Gastroesophageal sphincter (tissue), 4 donors: ENCODE data around the gene SLC8A1. TPM values are rescaled to one million over a fixed set of nuclear protein-coding genes. Genes with fewer than 3 reads are reported as not detected.
A peak's percentile ranks its signal among the peaks of the same experiment; 100 is the strongest.

ENCODE experiments used
- ATAC-seq: fragments of 150-250 bp; one replicate; pipeline ENCODE4 v1.9.1; 2016; ENCODE audit warnings: mild to moderate bottlenecking, moderate library complexity
- H3K27ac ChIP-seq, 4 donors: fragments of 200-600 bp; sonication (generic) in 3 of 4; 1 replicate in 3 of 4; 2 replicates in 1 of 4; pipeline ENCODE4 v1.5.1; 2016 to 2019
- H3K27me3 ChIP-seq: fragments of 200-600 bp; sonication (generic); one replicate; pipeline ENCODE4 v1.5.1; 2019
- H3K36me3 ChIP-seq, 2 donors: fragments of 200-600 bp; sonication (generic); one replicate each; pipeline ENCODE4 v1.5.1; 2019; ENCODE audit warnings: control low read depth in 1 of 2
- H3K4me1 ChIP-seq, 3 donors: fragments of 200-600 bp; sonication (generic); 1 replicate in 2 of 3; 2 replicates in 1 of 3; pipeline ENCODE4 v1.5.1; 2016 to 2019; ENCODE audit warnings: control low read depth in 2 of 3
- H3K4me3 ChIP-seq, 2 donors: fragments of 200-600 bp; sonication (generic); one replicate each; pipeline ENCODE4 v1.5.1; 2019; ENCODE audit warnings: mild to moderate bottlenecking in 1 of 2, moderate library complexity in 1 of 2
- H3K9me3 ChIP-seq, 3 donors: fragments of 200-600 bp; sonication (generic); one replicate each; pipeline ENCODE4 v1.5.1; 2017 to 2019; ENCODE audit warnings: control low read depth in 2 of 3
- EP300 ChIP-seq: sonication (generic); formaldehyde crosslinking; IDR thresholded peaks from one replicate; pipeline ENCODE4 v1.6.1; 2017; ENCODE audit warnings: antibody characterized with exemption, mild to moderate bottlenecking
- POLR2A ChIP-seq, 2 donors: fragments of 450-650 bp; IDR thresholded peaks; one replicate each; pipeline ENCODE4 v1.6.1; 2017; ENCODE audit warnings: antibody characterized with exemption in 2 of 2, mild to moderate bottlenecking in 2 of 2, moderate library complexity in 1 of 2
- POLR2AphosphoS5 ChIP-seq: sonication (generic); formaldehyde crosslinking; IDR thresholded peaks from one replicate; pipeline ENCODE4 v1.6.1; 2017; ENCODE audit warnings: antibody characterized with exemption
- WGBS, 2 donors: methylation state at CpG; one replicate each; pipeline ENCODE4 v1.1.5; 2018; ENCODE audit warnings: low coverage in 1 of 2; 5-methylcytosine and 5-hydroxymethylcytosine counted together
- total RNA-seq, 4 donors: library from RNA; depleted of rRNA; stranded (reverse); fragments of >200 nt; gene quantifications; one replicate each; pipeline ENCODE4 v1.1.0, GENCODE V29; 2016
- TF ChIP-seq, protein P1 (sequence below), 4 experiments: fragments of 200-600 bp in 2 of 4; fragments of 450-650 bp in 2 of 4; sonication (generic) in 1 of 4; IDR thresholded peaks; one replicate each; pipeline ENCODE4 v1.5.1; 2017 to 2019; ENCODE audit warnings: antibody characterized with exemption in 4 of 4, mild to moderate bottlenecking in 2 of 4, moderate library complexity in 2 of 4

The SLC8A1 gene
- total RNA-seq, 4 donors from 2014 or later: 76.3 to 168 (median 146) TPM

- 67% methylated on average over 4 of the region's 4 CpGs for WGBS, 2 donors
- H3K27ac ChIP-seq: peak overlapping the region; percentile 39 to 80 (median 58)
- no peaks in the 10 kb centered on the region for H3K27me3 ChIP-seq
- peaks cover 0 to 78% (median 12%) of the 10 kb centered on the region in 3 donors for H3K4me1 ChIP-seq
- no peaks in the 10 kb centered on the region for H3K9me3 ChIP-seq
- ATAC-seq: no peak
- TF ChIP-seq POLR2AphosphoS5 (no peak), EP300 (no peak), POLR2A (IDR thresholded peaks at IDR 0.05) (no peak)
- TF ChIP-seq, protein P1, sequence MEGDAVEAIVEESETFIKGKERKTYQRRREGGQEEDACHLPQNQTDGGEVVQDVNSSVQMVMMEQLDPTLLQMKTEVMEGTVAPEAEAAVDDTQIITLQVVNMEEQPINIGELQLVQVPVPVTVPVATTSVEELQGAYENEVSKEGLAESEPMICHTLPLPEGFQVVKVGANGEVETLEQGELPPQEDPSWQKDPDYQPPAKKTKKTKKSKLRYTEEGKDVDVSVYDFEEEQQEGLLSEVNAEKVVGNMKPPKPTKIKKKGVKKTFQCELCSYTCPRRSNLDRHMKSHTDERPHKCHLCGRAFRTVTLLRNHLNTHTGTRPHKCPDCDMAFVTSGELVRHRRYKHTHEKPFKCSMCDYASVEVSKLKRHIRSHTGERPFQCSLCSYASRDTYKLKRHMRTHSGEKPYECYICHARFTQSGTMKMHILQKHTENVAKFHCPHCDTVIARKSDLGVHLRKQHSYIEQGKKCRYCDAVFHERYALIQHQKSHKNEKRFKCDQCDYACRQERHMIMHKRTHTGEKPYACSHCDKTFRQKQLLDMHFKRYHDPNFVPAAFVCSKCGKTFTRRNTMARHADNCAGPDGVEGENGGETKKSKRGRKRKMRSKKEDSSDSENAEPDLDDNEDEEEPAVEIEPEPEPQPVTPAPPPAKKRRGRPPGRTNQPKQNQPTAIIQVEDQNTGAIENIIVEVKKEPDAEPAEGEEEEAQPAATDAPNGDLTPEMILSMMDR (IDR thresholded peaks at IDR 0.05): no peak
- no peak overlapping the region for H3K4me3 ChIP-seq
- no peaks in the 10 kb centered on the region for H3K36me3 ChIP-seq
Measured at GRCh38 chr2:40361478-40361877, 90.4 kb downstream of the SLC8A1 start.

DNA sequence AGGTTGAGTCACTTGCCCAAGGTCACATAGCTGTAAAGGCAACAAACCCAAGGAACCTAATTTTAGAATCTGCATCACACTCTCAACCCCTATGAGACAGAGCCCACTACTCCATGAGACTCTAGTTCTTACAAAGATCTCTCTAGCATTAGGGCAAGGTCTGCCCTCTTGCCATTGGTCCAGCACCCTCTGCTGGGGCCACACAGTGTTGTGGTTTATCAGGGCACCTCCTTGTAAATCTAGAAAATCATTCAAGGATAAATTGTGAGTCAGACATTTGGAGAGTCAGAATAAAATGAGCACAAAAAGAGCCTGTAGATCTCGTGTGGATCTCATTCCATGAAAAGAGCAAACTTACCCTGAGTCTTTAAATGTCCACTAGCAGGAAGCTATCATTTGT lies 91.2 kb downstream of the SLC8A1 start:
- H3K4me3 ChIP-seq: no peak overlapping the region
- H3K9me3 ChIP-seq: no peaks in the 10 kb centered on the region
- ATAC-seq: no peak
- peak overlapping the region in 3 of 4 donors; percentile 39 to 80 (median 77) for H3K27ac ChIP-seq
- WGBS, 2 donors: 38 to 43% methylated on average over 1 of the region's 1 CpG
- H3K36me3 ChIP-seq: no peaks in the 10 kb centered on the region
- TF ChIP-seq POLR2AphosphoS5: no peak
- TF ChIP-seq EP300: no peak
- no peak for TF ChIP-seq POLR2A (IDR thresholded peaks at IDR 0.05)
- TF ChIP-seq, protein P1 (IDR thresholded peaks at IDR 0.05): no peak
- H3K27me3 ChIP-seq: no peaks in the 10 kb centered on the region
- peaks cover 0 to 80% (median 12%) of the 10 kb centered on the region in 3 donors for H3K4me1 ChIP-seq

GRCh38 chr2:40359811-40360210 lies 92.1 kb downstream of the SLC8A1 start:
- H3K4me1 ChIP-seq: peaks cover 0 to 80% (median 9%) of the 10 kb centered on the region in 3 donors
- peak overlapping the region in 2 of 4 donors; percentile 39 to 77 for H3K27ac ChIP-seq
- H3K36me3 ChIP-seq: no peaks in the 10 kb centered on the region
- ATAC-seq: no peak
- H3K27me3 ChIP-seq: no peaks in the 10 kb centered on the region
- no peaks in the 10 kb centered on the region for H3K9me3 ChIP-seq
- no peak overlapping the region for H3K4me3 ChIP-seq
- TF ChIP-seq POLR2A (IDR thresholded peaks at IDR 0.05) (no peak), POLR2AphosphoS5 (no peak), EP300 (no peak)
- TF ChIP-seq, protein P1 (IDR thresholded peaks at IDR 0.05): no peak
- 78 to 80% methylated on average over 2 of the region's 2 CpGs for WGBS, 2 donors

DNA sequence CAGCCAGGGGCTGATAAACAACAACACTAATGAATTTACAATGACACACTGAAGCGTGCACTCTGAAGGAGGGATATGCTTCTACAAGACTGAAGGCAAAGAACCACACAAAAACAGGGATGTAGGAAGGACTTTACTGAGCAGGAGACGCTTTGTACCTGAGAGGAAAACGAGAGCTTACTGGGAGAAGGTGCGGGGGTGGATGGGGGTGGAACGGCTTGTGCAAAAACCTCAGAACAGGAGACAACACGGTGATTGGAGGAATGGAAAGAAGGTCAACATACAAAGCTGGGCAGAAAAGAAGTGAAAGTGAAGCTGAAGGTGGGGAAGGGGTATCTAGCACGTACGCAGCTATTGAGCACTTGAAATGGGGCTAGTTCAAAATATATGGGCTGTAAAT lies 93.1 kb downstream of the SLC8A1 start:
- Histone ChIP-seq H3K4me3 (no peak overlapping the region), H3K27ac (no peak overlapping the region), H3K36me3 (no peaks in the 10 kb centered on the region), H3K27me3 (no peaks in the 10 kb centered on the region), H3K4me1 (peaks cover 6 to 80% (median 16%) of the 10 kb centered on the region in 3 donors), H3K9me3 (no peaks in the 10 kb centered on the region)
- WGBS, 2 donors: 83% methylated on average over 8 of the region's 8 CpGs
- TF ChIP-seq, protein P1 (IDR thresholded peaks at IDR 0.05): no peak
- TF ChIP-seq POLR2A (IDR thresholded peaks at IDR 0.05) (no peak), POLR2AphosphoS5 (no peak)
- no peak for ATAC-seq

- Histone ChIP-seq H3K36me3 (no peaks in the 10 kb centered on the region), H3K4me1 (peaks cover 17 to 80% (median 19%) of the 10 kb centered on the region in 3 donors), H3K27ac (no peak overlapping the region), H3K27me3 (no peaks in the 10 kb centered on the region), H3K9me3 (no peaks in the 10 kb centered on the region), H3K4me3 (no peak overlapping the region)
- 42 to 64% methylated on average over 3 of the region's 3 CpGs for WGBS, 2 donors
- ATAC-seq: no peak
- TF ChIP-seq POLR2A (IDR thresholded peaks at IDR 0.05): no peak
- no peak for TF ChIP-seq POLR2AphosphoS5
- TF ChIP-seq, protein P1 (IDR thresholded peaks at IDR 0.05): no peak
- TF ChIP-seq EP300: no peak
Measured at GRCh38 chr2:40357667-40358066, 94.2 kb downstream of the SLC8A1 start.
